CD4-positive, alpha-beta T cell treated with Interleukin-2 at 100 ng/mL for 4 hours (primary cell): Measurements from ENCODE around the gene DLX4.

Source experiments
- DNase-seq: peaks from one replicate; pipeline ENCODE4 v3.0.0-alpha.2; 2020; ENCODE audit warnings: low spot score

Gene DLX4

DNA sequence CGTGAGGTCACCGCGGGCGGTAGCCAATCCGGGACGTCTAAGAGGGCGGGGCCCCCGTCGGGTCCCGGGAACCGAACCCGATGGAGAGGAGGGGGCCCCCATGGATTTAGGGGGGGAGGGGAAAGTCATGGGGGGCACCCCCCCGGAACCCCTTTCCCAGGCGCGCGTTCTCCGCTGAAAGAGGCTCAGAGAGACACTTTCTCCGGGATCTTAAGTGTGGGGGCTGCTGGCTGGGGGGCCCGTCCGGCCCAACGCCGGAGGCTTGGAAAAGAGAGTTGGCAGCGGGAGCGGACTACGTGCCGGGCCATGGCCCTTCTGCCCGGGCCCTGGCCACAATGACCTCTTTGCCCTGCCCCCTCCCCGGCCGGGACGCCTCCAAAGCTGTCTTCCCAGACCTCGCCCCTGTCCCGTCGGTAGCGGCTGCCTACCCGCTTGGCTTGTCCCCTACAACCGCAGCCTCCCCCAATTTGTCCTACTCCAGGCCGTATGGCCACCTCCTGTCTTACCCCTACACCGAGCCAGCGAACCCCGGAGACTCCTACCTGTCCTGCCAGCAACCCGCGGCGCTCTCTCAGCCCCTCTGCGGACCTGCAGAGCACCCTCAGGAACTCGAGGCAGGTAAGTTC is at the start of gene DLX4:
Gene DLX4 (plus strand): TSS at position 57 of the 626 bp plus-strand sequence. CDS start 279 bp downstream, at position 336.
- no peak for DNase-seq

DNA sequence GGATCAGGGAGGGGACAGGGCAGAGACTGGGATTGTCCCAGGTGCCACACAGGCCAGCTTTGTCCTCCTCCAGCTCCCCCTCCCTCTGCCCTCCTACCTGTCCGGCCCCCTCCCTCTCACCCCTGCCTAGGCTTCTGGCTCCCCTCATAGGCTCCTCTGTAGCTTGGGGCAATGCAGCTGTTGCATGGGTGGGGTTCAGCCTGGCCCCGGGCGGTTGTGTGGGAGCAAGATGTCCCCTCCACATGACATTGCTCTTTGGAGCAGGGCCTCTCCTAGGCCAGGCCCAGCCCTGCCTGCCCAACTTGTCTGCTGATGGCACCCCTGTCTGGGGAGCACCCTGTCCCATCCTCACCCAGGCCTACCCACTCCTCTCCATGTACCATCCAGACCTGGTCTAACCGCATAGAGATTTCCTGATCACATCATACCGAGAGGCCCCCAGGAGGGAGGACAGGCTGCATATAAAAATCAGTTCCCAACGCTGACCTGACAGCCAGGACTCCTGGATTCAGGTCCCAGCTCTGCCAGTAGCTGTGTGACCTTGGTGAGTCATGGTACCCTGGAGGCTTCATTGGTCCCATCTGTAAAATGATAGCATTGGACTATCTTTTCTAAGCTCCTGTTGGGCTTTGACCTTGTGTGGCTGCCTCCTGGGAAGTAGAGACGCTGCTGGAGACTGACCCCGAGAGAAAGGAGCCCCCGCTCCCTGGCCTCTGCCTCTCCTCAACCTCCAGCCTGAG is 48.8 kb upstream of the DLX4 start:
- no peak for DNase-seq

GRCh38 chr17:49922095-49922494 is 46.9 kb upstream of the DLX4 start:
- no peak for DNase-seq

GRCh38 chr17:49924116-49924515 is 44.9 kb upstream of the DLX4 start:
- DNase-seq: no peak

GRCh38 chr17:49924589-49924988 is 44.4 kb upstream of the DLX4 start:
- no peak for DNase-seq

- no peak for DNase-seq
These were observed 43.1 kb upstream of the DLX4 start for GRCh38 chr17:49925921-49926320.

DNA sequence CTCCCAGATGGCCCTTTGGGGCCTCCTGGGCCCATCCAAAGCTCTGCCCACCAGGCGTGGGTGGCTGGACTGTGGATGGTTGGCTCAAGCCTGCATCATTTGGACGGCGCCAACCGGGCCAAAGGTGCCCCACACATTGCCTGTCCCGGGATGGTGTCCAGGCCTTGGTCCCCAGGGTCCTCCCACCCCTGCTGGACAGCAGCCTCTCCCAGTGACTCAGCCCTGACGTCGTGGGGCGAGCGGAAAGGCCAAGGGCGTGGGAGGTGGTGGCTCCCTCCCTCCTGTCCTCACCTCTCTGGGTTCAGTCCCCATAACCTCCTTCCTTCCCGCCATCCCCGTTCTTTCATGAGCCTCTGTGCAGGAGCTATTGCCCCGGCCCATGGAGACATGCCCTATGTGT is 42.1 kb upstream of the DLX4 start:
- no peak for DNase-seq

- DNase-seq: no peak
These were observed 40.7 kb upstream of the DLX4 start for GRCh38 chr17:49928126-49928800.

- DNase-seq: no peak
These were observed 40.0 kb upstream of the DLX4 start for GRCh38 chr17:49928837-49929475.

DNA sequence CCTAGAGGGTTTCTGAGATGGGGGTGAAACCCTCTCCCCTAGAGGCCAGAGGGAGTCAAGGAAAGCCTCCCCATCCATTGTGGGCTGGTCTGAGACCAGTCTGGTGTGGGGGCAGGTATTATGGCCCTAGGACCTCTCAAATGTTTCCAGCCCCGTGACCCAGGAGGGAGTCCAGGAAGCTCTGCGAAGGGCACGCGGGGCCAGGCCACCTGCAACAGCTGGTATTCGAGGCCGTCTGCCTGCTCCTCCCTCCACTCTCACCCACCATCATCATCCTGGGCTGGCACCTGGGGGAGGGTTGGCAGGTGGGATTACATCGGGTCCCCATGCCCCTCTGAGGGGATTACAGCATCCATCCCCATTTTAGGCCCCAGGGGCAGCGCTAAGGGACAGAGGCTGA is 38.1 kb upstream of the DLX4 start:
- no peak for DNase-seq

DNA sequence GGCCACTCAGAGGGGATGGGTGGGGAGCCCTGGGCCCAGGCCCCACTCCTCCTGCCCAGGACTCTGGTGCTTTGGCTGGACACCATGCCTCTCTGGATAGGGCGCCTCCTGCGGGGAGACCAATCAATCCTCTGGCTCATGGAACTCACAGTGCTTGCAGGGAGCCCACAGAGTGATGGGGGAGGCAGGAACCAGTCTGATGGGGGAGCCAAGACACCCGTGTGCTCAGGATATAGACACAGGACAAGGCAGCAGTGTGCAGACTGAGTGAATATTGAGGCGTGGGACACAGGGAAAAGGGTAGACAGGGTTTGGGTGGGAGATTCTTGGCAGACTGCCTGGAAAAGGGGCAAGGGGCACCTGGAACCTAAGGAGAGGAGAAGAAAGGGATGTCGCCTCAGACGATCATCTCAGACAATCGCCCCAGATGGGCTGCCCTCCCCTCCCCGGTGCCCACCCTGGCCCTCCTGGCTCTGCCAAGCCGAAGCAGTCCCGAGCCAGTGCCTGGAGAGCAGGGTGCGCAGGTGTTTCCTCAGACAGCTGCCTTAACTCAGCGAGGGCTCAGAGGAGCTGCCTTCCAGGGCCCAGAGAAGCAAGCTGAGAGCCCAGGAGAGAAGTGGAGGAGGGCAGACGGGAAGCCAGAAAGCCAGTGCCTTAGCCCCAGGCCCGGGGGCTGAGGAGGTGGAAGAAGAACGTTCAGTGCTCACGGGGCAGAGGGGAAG is 37.4 kb upstream of the DLX4 start:
- no peak for DNase-seq

DNA sequence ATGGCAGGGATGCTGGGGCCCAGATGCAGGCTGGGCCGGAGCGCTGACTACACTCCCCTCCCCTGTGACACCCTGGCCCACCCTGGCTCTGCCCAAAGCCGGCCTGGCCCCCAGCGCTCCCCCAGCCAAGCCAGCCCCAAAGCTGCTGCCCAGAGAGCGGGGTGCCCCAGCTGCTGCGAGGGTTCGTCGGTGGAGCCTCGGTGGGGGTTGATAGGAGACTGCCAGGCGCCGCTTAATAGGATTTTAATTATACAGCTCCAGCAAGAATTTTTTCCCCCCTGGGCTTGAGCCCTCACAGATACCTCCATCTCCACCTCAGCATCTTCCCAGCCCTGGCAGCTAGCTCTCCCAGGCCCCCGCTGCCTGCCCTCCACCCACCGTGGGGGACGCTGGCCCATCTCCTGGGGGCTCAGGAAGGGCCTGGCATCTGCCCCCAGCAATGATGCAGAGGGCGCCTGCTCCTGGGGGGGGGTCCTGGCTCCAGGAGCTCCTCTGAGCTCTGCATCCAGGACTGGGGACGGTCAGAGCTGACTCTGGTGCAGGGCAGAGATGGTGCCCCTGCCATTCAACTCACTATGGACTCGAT is 36.8 kb upstream of the DLX4 start:
- DNase-seq: no peak

GRCh38 chr17:49932901-49933300 is 36.1 kb upstream of the DLX4 start:
- DNase-seq: no peak

DNA sequence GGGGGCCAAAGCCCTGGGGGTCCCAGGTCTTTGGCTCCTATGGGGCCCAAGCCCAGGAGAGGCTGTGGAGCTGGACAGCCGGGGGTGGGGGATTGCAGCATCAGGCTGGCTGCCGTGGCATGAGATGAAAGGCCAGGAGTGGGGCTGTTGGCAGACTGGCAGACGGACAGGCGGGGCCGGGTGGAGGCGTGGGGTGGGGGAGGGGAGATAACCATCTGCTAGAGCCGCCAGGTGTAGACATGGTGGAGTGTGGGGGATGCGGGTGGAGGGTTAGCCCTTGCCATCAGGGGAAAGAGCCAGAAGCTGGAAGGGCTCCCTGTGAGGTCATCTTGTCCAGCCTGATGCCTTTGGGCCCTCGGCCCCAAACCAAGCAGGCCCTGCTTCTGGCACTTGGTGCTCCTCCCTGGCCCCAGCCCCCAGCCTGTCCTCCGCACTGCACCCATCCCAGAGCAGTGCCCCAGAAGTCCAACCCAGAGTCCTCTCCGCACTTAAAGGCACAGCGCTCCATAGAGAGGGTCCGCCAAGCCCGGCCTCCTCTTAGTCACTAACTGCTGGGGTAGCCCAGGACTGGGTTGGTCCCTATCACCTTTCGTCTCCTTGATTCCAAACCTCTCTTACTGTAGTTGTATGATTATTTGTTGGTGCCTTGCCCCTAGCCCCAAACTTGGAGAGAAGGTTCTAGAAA is 33.3 kb upstream of the DLX4 start:
- DNase-seq: no peak

GRCh38 chr17:49936386-49936785 is 32.6 kb upstream of the DLX4 start:
- DNase-seq: no peak

DNA sequence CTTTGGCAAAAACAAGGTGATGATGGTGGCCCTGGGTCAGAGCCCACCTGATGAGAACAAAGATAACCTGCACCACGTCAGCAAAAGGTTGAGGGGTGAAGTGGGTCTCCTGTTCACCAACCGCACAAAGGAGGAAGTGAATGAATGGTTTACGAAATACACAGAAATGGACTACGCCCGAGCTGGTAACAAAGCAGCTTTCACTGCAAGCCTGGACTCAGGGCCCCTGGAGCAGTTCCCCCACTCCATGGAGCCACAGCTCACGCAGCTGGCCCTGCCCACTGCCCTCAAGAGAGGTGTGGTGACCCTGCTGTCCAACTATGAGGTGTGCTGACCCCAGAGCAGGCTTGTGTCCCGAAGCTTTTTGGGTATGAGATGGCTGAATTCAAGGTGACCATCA is 29.7 kb upstream of the DLX4 start:
- no peak for DNase-seq

- no peak for DNase-seq
These were observed 27.6 kb upstream of the DLX4 start for GRCh38 chr17:49941427-49941826.

GRCh38 chr17:49942947-49943346 is 26.0 kb upstream of the DLX4 start:
- no peak for DNase-seq

DNA sequence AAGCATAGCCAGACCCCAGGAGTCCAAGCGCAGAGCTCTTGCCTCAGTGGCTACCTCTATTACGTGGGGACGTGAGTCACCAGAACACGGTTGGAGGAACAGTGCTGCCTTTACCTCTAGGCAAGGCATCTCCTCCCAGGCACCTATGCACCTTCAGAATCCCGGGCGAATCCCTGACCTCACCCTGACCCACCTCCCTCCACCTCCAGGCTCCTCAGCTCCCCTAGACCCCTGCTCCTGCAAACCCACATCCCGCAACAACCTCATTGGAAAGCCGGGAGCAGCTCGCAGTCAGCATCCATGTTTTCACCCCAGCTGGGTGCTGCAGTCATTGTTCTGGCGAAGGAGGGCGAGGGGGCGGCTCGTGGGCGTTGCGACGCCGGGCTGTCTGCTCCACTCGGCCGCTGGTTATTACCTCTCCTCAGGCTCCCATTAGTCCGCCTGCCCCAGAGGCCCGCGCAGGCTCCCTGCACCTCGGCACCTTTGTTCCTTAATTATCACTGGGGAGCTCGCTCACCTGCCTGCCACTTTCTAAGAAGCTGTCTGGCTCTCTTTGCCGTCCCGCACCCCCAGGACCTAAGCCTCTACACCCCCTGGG is 24.6 kb upstream of the DLX4 start:
- no peak for DNase-seq

DNA sequence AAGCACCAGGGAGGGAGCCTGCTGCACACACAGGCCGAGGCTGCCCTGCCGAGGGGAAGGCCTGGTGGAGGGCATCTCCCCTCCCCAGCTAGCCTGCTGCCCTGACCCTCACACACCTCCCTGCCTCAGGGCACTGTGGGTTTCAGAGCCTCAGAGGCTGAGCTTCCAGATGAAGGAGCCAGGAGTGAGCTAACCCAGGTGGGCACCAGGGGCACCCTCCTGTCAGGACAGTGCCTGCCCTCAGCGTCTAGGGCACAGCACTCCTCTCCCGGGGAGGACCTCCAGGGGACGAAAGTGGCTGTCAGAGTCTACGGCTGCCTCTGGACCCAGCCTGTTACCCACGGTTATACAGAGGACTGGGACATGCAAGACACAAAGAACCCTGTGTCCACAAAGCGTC is 22.8 kb upstream of the DLX4 start:
- DNase-seq: no peak
